HL-60 (cell line): Measurements from ENCODE around the gene LY9.

Source experiments
- DNase-seq, 2 experiments: peaks; one replicate each; pipeline ENCODE4 v3.0.0-alpha.2; 2010 to 2020; ENCODE audit warnings: low read depth in 1 of 2, low spot score in 1 of 2
- H3K27ac ChIP-seq: fragments of 250-450 bp; sonication (Bioruptor Pico); replicated peaks from 2 replicates; pipeline ENCODE4 v1.5.1; 2020; ENCODE audit warnings: mild to moderate bottlenecking, moderate library complexity
- H3K27me3 ChIP-seq: fragments of 250-450 bp; sonication (Bioruptor Pico); 2 replicates; pipeline ENCODE4 v1.5.1; 2021; ENCODE audit warnings: mild to moderate bottlenecking, moderate library complexity; ENCODE audit not compliant: insufficient read depth, poor library complexity, severe bottlenecking
- H3K4me3 ChIP-seq: replicated peaks from 2 replicates; pipeline ENCODE4 v1.5.1; 2011; ENCODE audit warnings: mild to moderate bottlenecking, control low read depth, low read length; ENCODE audit not compliant: insufficient read depth
- GABPA ChIP-seq: IDR thresholded peaks from 2 replicates; pipeline ENCODE4 v1.6.1; 2012; ENCODE audit warnings: low read depth
- POLR2AphosphoS5 ChIP-seq: IDR thresholded peaks from 2 replicates; pipeline ENCODE4 v1.6.1; 2012; ENCODE audit warnings: low read depth
- SPI1 ChIP-seq: IDR thresholded peaks from 2 replicates; pipeline ENCODE4 v1.6.1; 2012; ENCODE audit warnings: low read depth, mild to moderate bottlenecking, borderline replicate concordance
- TF ChIP-seq, protein P1 (sequence below): IDR thresholded peaks from one replicate; pipeline ENCODE4 v1.5.1; 2011; ENCODE audit warnings: low read length, control low read depth, inconsistent platforms; ENCODE audit not compliant: insufficient read depth
- TF ChIP-seq, protein P2 (sequence below): IDR thresholded peaks from 2 replicates; pipeline ENCODE4 v1.6.1; 2012; ENCODE audit warnings: low read depth; ENCODE audit not compliant: insufficient replicate concordance

The LY9 gene

DNA sequence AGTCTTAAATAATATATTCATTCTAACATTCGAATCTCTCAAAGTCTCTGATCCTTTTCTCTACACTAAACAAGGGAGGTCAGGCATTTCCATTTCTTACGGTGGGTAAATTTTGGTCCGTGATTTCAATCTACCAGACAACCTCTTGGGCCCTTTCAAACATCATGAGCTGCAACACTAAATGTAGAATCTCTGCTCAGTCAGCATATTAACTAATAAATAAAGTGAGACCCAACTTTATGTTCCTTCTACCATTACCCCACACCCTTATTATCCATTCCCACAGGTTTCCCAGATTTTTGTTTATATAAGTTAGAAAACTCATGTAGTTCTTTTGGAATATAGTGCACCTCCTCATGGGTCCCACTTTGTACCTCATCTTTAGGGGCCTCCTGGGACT is 32.0 kb upstream of the LY9 start:
- no peaks in the 10 kb centered on the region for H3K27me3 ChIP-seq
- H3K4me3 ChIP-seq: no peak overlapping the region
- TF ChIP-seq GABPA (no peak), SPI1 (no peak), POLR2AphosphoS5 (no peak)
- TF ChIP-seq, protein P1, sequence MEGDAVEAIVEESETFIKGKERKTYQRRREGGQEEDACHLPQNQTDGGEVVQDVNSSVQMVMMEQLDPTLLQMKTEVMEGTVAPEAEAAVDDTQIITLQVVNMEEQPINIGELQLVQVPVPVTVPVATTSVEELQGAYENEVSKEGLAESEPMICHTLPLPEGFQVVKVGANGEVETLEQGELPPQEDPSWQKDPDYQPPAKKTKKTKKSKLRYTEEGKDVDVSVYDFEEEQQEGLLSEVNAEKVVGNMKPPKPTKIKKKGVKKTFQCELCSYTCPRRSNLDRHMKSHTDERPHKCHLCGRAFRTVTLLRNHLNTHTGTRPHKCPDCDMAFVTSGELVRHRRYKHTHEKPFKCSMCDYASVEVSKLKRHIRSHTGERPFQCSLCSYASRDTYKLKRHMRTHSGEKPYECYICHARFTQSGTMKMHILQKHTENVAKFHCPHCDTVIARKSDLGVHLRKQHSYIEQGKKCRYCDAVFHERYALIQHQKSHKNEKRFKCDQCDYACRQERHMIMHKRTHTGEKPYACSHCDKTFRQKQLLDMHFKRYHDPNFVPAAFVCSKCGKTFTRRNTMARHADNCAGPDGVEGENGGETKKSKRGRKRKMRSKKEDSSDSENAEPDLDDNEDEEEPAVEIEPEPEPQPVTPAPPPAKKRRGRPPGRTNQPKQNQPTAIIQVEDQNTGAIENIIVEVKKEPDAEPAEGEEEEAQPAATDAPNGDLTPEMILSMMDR: no peak
- TF ChIP-seq, protein P2, sequence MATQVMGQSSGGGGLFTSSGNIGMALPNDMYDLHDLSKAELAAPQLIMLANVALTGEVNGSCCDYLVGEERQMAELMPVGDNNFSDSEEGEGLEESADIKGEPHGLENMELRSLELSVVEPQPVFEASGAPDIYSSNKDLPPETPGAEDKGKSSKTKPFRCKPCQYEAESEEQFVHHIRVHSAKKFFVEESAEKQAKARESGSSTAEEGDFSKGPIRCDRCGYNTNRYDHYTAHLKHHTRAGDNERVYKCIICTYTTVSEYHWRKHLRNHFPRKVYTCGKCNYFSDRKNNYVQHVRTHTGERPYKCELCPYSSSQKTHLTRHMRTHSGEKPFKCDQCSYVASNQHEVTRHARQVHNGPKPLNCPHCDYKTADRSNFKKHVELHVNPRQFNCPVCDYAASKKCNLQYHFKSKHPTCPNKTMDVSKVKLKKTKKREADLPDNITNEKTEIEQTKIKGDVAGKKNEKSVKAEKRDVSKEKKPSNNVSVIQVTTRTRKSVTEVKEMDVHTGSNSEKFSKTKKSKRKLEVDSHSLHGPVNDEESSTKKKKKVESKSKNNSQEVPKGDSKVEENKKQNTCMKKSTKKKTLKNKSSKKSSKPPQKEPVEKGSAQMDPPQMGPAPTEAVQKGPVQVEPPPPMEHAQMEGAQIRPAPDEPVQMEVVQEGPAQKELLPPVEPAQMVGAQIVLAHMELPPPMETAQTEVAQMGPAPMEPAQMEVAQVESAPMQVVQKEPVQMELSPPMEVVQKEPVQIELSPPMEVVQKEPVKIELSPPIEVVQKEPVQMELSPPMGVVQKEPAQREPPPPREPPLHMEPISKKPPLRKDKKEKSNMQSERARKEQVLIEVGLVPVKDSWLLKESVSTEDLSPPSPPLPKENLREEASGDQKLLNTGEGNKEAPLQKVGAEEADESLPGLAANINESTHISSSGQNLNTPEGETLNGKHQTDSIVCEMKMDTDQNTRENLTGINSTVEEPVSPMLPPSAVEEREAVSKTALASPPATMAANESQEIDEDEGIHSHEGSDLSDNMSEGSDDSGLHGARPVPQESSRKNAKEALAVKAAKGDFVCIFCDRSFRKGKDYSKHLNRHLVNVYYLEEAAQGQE: no peak
- H3K27ac ChIP-seq: no peak overlapping the region
- DNase-seq: no peak

DNA sequence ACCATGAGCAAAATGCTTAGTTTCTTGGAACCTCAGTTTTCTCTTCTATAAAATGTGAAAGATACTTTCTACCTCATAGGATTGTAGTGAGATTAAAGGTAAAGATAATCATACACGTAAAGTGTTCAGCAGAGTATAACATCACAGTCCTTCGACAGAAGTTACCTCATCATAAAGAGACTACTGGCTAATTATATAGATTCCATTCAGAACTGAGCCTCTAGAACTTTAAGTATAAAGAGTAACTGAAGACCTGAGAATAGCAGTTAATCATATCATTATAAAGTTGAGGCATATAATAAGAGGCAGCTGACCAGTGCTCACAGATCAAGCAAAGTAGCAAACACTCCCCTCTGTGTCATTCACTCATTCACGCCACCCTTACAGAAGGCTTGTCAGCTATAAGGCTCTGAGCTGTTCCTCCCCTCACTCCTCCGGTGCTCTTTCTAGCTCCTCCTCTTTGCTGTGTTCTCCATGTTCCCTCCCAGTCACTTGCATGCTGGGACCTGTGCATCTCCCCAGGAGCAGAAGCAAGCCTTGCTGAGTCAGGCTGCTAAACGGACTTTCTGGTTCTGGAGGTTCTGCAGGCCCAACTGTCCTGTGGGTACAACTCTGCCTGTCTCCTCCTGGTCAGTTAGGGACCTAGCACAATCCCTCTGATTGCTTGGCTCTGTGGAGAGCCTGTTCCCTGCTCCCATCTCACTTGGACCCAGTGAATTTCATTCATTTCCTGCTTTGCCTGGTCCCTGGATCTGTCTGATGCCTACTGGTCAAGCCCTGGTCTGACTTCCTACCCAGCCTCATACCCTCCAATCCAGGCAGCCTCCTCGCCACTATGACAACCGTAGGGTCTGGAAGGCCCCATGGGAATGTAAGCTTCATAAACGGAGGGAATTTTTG is 28.3 kb upstream of the LY9 start:
- Histone ChIP-seq H3K4me3 (no peak overlapping the region), H3K27ac (no peak overlapping the region), H3K27me3 (no peaks in the 10 kb centered on the region)
- no peak for DNase-seq
- TF ChIP-seq POLR2AphosphoS5: no peak
- TF ChIP-seq, protein P1: no peak
- TF ChIP-seq SPI1: no peak
- TF ChIP-seq, protein P2: no peak
- no peak for TF ChIP-seq GABPA

DNA sequence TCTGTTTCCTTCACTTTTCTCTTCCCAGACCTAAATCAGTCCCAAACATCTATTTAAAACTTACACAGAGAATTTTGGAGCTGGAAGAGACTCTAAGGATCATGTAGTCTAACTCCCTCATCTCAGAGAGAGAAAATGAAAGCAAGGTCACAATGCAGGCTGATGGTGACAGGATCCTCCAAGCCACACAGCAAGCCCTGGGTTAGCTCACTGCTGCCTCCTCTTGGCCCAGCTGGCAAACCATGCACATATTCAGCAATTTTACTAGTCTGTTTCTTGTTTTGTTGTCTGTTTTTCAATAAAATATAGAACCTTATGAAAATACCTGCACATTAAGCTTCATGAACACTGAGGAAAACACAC is 27.7 kb upstream of the LY9 start:
- peak in 1 of 2 experiments; percentile 76 for DNase-seq

More for the DNA sequence above, 27.7 kb upstream of the LY9 start:
- no peak overlapping the region for H3K27ac ChIP-seq
- no peak overlapping the region for H3K4me3 ChIP-seq
- TF ChIP-seq, protein P1: peak; percentile 77
- no peak for TF ChIP-seq POLR2AphosphoS5
- H3K27me3 ChIP-seq: no peaks in the 10 kb centered on the region
